NCI-H128 (cell line): ENCODE data around the gene FOXO6.
A peak's percentile ranks its signal among the peaks of the same experiment; 100 is the strongest.

Source experiments
- DNase-seq: peaks from one replicate; lab custom pipeline; 2025; ENCODE audit not compliant: unreplicated experiment; lab: John Stamatoyannopoulos, UW

FOXO6 gene

GRCh38 chr1:41360786-41361494 is at the start of gene FOXO6:
Gene FOXO6, plus strand, starts transcription at chr1:41361434.
- peak; percentile 99 for DNase-seq

GRCh38 chr1:41312991-41313645 is 48.1 kb upstream of the FOXO6 start:
- no peak for DNase-seq

DNA sequence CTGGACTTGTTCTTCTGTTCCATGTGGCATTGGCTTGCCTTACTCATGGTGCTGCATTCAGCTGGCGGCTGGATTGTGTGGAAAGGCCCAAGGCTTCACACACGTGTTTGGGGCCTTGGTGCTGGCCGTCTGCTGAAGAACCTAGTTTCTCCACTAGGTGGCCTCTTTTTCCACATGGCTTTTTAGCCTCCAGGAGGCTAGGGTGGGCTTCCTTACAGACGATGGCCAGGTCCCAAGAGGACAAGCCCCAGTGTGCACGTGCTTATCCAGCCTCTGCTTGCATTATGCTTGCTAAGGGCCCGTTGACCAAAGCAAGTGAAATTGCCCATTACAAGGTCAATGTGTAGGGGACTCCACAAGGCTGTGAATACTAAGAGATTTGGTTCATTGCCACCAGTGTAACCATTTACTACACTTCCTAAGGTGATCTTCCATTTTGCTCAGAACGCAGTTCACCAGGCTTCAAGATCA is 47.5 kb upstream of the FOXO6 start:
- no peak for DNase-seq

DNA sequence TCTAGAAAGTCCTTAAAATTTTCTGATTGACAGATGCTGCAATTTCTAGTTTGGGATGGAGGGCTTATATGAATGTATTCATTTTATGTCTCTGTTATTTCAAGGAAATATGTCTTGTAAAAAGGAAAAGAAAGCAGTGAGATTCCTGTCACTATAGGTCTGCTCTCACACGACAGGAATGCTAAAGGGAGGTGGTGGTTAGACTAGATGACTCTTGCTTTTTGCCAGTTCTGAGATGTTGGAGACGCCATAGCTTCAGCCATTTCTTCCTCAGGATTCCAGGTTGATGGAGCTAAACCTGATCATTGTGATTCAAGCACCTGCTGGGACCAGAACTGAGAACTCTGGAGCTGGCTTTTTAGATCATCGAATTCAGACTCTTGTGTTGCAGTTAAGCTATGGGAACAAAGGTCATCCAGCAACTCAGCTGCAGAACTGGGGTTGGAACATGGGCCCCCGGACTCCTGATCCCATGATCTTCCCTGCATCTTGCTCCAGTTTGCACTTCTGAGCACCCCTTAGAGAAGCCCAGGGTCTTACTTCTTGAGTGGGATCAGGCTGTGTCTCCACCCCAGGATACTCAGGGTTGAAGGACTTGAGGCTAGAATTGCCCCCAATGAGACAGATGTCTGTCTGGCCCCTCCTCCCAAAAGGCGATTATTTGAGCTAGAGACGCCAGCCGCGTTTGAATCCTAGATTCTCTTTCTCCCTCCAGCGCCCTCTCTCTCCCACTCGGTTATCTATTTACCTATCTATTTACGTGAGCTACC is 46.7 kb upstream of the FOXO6 start:
- no peak for DNase-seq

DNA sequence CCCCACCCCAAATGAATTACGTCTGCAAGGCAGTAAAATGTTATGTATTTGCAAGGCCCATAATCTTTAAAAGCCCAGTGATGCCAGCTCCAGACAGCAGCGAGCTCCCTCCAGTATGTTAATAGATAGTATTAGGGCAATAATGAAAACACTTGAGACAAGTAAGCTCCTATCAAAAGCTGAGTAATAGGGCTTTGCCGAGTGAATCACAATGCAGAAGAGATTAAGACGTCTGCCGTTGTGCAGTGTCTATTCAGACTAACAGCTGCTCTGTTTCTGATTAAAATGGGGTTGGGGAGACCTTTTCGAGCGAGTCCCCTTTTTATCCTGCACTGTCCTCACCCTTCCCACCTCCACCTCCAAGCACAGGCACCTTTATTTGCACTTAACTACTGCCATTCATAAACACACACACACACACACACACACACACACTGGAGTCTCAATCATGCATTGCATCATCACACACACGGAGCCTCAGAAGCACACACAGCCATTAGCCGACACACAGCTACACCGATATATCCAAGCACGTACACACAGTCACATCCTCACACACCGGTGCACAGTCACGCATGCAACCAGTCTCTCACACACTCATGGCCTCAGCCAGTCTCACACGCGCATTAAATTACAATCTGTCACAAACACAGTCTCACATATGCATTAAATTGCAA is 46.0 kb upstream of the FOXO6 start:
- no peak for DNase-seq

DNA sequence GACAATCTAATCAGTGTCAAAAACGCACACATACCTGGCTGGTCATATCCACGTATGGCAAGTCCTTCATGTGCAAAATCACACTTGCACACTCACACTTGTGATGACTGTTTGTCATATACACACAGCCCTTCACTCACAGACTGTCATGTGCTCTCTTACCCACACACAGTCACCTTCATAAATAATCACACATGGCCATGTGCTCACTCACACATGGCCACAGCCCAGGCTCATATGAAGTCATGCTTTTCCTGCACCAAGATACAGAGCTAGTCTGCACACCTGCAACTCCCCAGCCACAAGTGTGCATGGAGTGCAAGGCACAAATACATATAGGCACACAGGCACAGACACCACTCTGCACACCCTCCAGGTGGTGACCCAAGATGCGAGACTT is 45.4 kb upstream of the FOXO6 start:
- no peak for DNase-seq

DNA sequence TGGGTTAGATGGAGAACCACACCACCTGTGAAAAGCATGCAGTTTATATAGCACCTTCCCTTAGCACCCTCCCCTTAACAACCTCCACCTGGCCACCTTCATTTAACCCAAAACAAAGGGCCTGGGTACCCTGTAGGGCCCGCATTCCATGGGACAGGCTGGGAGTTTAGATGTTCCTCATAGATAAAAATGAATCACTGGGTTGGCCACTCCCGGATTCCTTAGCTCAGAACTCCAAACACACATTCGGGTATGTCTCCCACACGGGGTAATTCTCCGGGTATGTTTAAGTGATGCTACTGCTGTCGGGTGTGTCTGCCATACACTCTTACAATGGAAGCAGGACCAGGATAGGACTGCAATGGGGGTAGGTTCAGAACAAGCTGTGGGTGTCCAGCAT is 43.9 kb upstream of the FOXO6 start:
- no peak for DNase-seq

- no peak for DNase-seq
These were observed 43.1 kb upstream of the FOXO6 start for GRCh38 chr1:41318135-41318534.

DNA sequence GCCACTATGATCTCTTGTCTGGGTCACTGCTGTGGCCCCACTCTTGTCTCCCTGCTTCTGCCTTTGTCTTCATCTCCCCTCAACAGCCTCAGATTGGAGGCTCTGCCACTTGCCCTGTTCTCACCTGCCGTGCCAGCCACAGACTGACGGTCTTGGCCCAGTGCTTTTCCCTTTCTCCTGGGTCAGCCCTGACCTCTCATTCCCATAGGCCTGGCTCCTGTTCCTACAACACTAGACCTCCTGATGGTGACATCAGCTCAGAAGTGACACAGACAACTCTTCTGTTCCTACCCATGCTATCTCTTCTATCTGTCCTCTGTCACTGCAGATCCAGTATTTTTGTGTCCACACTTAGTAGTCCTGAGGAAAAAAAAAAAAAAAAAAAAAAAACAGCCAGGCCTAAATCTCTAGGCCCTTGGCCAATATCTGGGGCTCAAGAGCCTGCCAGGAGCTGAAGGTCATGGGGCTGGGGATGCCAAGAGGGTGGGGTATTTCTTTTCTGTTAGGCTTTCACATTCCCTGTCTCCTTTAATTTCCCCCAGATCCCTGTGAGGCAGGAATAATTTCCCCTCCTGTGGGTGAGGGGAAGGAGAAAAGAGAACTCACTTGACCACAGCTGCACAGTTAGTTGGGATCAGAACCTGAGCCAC is 42.0 kb upstream of the FOXO6 start:
- no peak for DNase-seq

DNA sequence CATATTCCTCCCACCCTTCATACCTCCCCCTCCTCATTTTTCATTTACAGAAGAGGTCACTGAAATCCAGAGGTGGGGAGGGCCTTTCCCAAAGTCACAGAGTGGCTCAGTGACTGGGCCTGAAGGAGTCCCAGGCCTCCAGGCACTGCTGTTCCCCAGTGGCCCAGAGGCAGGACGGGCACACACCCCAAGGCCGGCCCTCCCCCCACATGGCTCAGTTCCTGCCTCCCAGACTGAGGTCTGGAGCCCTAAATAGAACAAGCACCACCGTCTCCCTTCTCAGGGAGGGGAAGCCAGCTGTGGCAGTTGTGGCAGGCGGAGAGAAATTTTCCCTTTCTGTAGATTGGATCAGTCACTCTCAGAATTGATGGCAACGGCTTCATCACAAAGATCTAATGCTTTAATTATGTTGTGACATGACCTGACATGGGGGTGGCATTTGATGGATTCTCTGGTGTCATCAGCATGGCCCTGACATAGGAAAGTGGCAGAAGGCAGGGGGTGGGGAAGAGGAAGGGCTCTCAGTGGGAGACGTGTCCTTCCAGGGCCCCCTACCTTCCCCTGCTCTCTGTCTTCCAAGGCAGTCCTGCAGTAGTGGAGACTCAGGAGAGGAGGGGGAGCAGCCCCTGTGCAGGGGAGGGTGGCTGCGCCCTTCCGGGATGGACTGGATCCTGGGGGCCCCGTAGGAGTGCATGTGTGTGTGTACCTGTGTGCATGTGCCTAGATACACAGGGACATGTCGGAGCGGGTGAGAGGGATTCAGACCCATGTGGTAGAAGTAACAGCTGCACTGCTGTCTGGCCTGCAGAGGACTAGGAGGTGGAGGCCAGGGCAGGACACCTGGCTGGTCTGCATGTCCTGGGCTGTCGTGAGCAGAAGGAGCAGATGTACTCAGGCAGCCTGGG is 41.2 kb upstream of the FOXO6 start:
- no peak for DNase-seq

DNA sequence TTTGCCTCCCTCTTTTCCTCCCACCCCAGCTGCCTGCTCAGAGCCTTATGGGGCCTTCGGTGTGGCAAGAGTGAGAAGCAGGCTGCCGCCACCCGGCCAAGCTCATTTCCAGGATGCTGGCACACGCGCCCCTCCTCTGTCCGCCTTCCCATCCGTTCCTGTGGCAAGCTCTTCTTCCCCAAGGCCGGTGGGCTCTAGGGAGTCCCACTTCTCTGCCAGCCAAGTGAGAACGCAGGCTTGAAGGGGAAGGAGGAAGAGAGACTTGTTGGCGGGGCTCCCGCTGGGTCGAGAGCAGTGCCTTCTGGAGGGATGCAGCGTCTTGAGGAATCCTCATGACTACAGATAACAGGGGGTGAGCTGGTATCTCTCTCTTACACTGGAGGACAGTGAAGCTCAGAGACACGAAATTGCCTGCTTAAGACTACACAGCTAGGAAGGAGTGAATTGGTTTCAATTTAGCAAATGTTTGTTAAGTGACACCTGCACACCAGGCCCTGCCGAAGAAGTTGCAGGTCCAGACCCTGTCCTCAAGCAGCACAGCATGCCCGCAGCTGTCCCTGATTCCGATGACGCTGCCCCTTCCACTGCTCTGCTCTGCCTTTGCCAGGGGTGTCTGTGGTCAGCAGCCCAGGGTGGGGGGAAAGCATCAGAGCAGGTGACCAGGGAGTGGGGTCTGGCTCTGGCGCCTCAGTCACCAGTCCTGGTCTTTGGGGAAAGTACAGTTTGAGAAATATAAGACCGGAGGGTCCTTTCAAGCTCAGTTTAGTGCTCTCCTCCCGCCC is 40.1 kb upstream of the FOXO6 start:
- DNase-seq: no peak

- no peak for DNase-seq
These were observed 39.1 kb upstream of the FOXO6 start for GRCh38 chr1:41322101-41322661.

GRCh38 chr1:41322835-41323234 is 38.4 kb upstream of the FOXO6 start:
- no peak for DNase-seq

- DNase-seq: no peak
These were observed 38.0 kb upstream of the FOXO6 start for GRCh38 chr1:41323243-41323642.

GRCh38 chr1:41325801-41326200 is 35.4 kb upstream of the FOXO6 start:
- DNase-seq: no peak

DNA sequence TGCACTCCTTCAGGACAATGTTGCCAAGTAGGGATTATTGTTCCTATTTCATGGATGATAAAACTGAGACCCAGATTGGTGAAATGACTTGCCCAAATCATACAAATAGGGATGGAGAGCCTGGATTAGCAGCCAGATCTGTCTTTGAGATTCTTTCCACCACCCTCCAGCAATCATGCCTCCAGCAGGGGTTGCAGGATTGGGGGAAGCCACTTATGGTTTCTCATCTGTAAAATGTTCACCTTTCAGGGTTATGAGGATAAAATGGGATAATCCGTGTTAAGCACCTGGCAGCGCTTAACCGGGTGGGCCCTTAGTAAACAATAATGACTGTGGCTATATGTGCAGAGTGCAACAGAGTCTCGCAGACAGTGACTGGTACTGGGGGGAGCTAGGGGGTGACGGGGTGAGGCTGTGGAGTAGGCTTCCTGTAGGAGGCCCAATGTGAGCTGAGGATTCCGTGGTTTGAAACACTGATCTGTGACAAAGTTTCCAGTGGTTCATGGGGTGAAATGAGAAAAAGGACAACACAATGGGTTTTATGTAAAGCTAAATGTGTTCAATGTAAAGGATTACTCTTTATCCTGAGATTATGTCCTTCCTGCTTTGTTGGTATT is 33.7 kb upstream of the FOXO6 start:
- DNase-seq: no peak

DNA sequence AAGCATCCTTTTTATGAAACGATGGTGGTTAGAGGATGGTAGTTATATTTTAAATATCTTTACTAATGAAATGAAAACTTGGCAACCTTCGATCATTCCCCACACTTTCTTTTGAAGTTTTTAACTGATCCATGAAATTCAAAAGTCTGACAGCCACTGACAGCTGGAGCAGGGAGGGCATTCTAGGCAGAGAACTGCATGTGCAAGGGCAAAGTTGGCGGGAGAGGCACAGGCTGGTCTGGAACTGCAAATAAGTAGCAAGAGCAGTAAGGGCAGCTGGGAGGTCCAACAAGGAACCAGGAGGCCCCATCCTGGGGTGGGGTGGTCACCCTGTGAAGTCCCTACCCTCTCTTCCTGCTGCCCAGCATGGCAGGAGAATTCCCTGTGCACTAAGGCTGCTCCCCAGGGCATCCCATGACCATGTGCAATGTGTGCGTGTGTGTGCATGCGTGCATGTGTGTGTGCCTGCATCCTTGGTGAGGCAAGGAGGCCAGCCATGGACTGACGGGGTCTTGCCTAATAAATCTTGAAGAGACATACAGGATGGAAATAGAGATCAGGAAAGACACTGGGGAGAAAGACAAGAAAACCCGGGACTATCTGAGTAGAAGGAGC is 33.1 kb upstream of the FOXO6 start:
- DNase-seq: no peak
